Embryonic facial prominence (tissue), 1 donor: ENCODE results near the gene COCH.

Experiments used
- DNase-seq: peaks from one replicate; pipeline ENCODE4 v3.0.0-alpha.2; 2016; ENCODE audit errors: extremely low spot score

The COCH gene

DNA sequence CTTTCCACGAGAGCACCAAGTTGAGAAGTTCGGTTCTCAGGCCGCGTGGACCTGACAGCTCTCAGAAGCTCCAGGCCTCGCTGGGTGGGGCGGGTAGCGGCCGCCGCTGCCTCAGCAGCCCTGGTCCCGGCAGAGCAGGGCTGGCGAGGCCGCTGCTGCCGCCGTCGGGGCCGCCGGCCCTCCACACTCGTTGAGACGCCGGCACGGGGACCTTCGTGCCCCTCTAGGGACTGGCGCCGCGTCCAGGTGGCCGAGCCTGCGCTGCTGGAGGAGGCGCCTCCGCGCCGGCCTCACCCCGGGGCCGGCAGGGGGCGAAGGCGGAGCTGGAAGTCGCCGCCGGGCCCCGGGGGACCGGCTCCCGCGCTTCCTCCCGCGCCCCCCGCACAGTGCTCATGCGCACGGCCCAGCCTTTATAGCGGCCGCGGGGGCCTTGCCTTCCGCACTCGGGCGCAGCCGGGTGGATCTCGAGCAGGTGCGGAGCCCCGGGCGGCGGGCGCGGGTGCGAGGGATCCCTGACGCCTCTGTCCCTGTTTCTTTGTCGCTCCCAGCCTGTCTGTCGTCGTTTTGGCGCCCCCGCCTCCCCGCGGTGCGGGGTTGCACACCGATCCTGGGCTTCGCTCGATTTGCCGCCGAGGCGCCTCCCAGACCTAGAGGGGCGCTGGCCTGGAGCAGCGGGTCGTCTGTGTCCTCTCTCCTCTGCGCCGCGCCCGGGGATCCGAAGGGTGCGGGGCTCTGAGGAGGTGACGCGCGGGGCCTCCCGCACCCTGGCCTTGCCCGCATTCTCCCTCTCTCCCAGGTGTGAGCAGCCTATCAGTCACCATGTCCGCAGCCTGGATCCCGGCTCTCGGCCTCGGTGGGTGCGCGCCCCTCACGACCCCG lies at the start of gene COCH:
TSS of gene COCH (plus strand) at position 440 of the 879 bp plus-strand sequence. CDS start at position 820, 380 bp downstream.
- DNase-seq, result no peak

GRCh38 chr14:30826070-30826469 lies 48.3 kb upstream of the COCH start:
- DNase-seq, result no peak

DNA sequence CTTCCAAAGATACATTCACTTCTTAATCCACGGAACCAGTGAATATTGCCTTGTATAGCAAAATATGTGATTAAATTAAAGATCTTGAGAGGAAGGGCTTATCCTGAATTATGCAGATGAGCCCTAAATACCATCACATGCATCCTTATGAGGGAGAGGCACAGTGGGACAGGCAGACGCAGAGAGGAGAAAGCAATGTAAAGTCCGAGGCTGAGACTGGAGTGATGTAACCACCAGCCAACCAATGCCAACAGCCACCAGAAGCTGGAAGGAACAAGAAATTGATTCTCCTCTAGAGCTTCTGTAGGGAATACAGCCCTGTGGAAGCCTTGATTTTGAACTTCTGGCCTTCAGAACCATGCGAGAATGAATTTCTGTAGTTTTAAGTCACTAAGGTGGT lies 44.5 kb upstream of the COCH start:
- DNase-seq, result no peak

- DNase-seq, result no peak
Observed at GRCh38 chr14:30834353-30834752, 40.0 kb upstream of the COCH start.

- no peak for DNase-seq
Observed at GRCh38 chr14:30838351-30838750, 36.0 kb upstream of the COCH start.

DNA sequence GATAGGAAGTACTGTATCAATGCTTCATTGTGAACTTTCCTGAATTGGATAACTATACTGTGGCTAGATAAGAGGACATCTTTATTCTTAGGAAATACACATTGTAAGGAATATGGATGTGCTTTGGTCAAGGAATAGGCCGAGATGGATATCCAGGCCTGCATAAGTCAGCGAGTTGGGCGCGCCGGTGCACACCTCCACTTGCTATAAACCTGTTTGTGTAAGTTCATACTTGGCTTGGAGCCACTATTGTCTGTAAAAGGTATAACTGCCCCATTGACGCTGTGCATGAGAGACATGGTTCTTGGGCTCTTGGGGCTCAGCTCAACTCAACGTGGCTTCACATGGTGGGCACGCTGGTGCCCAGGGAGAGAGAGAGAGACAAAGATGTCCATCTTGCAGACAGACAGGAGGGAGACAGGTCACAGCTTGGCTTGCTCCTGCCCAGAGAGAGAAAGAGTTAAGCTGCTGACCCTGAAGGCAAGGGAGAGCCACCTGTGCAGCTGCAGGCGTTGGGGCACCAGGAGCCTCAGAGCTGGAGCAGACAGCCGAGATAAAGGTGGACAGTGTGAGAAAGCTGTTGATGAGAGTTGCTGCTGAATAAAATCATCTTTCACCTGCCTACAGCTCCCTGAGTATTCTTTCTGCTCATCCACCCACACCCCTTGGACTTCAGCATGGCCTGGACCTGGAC lies 34.1 kb upstream of the COCH start:
- DNase-seq, result no peak

DNA sequence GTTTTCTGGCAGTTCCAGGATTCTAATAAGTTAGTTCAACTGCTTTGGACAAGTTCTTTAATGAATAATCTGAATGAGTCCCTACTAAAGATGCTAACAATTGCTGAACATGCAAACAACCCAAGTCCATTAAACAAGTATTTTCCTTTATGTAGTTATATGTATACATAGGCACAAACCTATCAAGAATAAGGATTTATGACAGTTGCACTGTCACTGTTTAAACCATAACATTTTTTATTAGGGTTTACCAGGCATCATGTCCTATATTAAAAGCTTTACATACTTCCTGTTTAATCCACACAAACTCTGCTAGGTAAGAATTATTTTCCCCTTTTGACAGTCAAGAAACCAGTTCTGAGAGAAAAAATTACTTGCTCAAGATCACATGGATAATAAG lies 31.9 kb upstream of the COCH start:
- no peak for DNase-seq

GRCh38 chr14:30848449-30849240 lies 25.7 kb upstream of the COCH start:
- DNase-seq, result no peak

- DNase-seq, result no peak
Observed at GRCh38 chr14:30849354-30849753, 25.0 kb upstream of the COCH start.

GRCh38 chr14:30849983-30850382 lies 24.4 kb upstream of the COCH start:
- no peak for DNase-seq

GRCh38 chr14:30853946-30854345 lies 20.4 kb upstream of the COCH start:
- no peak for DNase-seq

GRCh38 chr14:30854492-30854891 lies 19.9 kb upstream of the COCH start:
- DNase-seq, result no peak

DNA sequence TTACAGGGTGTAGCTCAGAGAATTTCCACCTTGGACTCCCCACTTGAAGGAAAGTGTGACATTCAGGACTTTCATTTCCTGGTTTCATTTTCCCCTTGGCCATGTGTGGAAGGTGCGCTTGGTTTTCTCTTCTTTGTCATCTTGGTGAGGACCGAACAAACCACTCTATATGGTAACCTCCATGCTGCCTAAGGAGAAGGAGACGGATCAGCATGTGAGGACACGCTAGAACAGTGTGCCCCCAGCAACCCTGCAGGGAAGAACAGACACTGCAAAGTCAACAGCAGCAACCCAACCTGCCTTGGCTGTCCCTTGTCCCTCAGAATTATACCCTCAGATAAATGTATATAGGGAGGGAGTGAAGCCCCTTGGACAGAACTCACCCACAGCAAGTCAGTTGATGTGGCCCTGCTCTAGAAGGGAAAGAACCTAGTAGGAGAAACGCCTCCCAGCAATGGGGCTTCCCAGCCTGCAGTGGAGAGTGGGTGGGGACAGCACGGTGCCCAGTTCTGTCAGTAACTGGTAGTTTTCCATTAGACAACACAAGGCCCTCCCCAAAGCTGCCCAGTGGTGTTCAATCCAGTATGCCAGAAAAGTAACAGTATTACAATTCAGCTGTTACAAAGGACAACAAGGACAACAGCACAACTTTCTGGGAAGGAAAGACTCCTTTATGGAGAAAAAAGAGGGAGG lies 18.9 kb upstream of the COCH start:
- no peak for DNase-seq

DNA sequence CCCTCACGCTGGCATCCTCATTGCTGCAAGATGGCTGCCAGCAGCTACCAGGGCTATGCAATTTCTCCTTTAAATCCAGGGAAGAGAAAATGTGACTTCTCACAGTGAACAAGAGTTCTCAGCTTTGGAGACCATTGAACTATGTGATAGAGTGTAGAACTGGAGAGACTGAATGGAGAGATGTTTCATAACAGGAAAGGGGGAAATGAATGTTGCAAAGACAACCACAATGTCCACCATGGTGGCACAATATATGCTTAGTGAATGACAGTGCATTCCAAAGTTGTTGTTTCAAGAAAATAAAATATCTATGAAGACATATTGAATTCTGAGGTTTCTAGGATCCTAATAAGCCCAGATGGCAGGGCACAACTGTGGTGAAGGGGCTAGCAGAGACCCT lies 13.2 kb upstream of the COCH start:
- DNase-seq, result no peak

- no peak for DNase-seq
Observed at GRCh38 chr14:30864934-30865333, 9.4 kb upstream of the COCH start.

DNA sequence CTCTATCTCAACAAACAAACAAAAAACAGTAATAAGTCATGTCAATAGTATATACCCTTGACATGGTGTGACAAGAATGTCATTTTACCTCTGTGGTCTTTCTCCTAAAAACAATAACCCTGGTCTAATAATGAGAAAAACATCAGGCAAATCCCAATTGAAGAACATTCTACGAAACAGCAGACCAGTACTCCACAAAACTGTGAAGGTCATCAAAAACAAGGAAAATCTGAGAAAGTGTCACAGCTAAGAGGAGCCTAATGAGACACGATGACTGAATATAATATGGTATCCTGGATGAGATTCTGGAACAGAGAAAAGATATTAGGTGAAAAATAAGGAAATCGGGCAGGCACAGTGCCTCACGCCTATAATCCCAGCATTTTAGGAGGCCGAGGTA lies 5.6 kb upstream of the COCH start:
- no peak for DNase-seq

- DNase-seq, result no peak
Observed at GRCh38 chr14:30869551-30870155, 4.7 kb upstream of the COCH start.

- no peak for DNase-seq
Observed at GRCh38 chr14:30872602-30873001, 1.8 kb upstream of the COCH start.

GRCh38 chr14:30873308-30874119 lies 845 bp upstream of the COCH start:
- no peak for DNase-seq

GRCh38 chr14:30874999-30875787 lies 834 bp downstream of the COCH start:
- DNase-seq, result no peak
